Measurements from ENCODE around the gene MARK2.

DNA sequence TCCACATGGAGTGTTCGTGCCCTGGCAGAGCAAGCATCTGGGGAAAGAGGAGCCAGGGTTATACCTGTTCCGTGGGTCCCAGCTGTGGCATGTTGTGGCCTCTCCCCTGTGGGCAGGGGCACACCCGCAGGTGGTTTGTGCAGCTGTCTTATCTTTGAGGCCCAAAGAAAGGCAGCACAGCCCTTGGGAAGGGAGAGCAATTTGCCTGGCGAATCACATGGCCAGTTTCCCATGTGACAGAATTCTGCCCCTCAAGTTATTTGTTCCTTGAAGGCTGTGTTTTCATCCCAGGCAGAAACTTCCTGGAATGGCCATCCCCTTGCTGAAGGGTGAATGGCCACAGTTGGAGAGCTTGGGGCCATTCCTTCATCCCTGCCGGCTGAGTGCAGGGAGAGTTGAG is 119.1 kb downstream of the MARK2 start:
- TF ChIP-seq ZNF274 (IDR thresholded peaks at IDR 0.05; ENCODE audit: low read depth, low read length), result no peak
- no peak for TF ChIP-seq SUZ12 (IDR thresholded peaks at IDR 0.05; ENCODE audit: extremely low read depth, insufficient read depth, insufficient read length)
- no peak for TF ChIP-seq YY1 (IDR thresholded peaks at IDR 0.05; ENCODE audit: insufficient read depth, insufficient read length)

Data from NT2/D1 (cell line).